HUDEP-2 (cell line): ENCODE data around the gene GNAT2.

ENCODE experiments used
- DNase-seq, 76 experiments: peaks; one replicate each; lab custom pipeline; 2025; ENCODE audit not compliant: unreplicated experiment in 76 of 76; lab: John Stamatoyannopoulos, UW

The GNAT2 gene

DNA sequence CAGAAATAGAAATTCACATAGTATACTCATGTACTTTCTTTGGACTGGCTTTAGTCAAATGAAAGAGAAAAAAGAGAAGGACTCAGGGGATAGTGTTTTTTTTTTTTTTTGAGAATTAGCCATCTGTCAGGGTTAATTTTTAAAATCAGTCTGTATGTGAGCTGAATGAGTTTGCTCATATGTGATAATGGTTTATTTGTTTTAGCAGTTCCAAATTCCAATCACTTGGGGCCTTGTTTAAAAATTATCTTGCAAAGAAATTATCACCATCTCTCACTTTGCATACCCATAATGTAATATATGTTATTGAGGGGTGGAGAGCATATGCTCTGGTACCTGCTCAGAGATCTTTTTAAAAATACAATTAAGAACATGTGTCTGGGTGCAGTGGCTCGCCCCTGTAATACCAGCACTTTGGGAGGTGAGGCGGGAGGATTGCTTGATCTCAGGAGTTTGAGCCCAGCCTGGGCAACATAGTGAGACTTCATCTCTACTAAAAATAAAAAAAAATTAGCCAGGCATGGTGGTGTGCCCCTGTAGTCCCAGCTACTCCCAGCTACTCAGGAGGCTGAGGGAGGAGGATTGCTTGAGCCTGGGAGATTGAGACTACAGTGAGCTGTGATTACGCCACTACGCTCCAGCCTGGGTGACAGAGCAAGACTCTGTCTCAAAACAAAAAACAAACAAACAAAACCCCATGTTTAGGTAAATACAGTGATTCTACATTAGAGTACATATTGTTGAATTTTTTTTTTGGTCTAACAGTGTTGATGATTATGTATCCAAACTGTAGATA, 51.3 kb downstream of the GNAT2 start:
- no peak for DNase-seq

DNA sequence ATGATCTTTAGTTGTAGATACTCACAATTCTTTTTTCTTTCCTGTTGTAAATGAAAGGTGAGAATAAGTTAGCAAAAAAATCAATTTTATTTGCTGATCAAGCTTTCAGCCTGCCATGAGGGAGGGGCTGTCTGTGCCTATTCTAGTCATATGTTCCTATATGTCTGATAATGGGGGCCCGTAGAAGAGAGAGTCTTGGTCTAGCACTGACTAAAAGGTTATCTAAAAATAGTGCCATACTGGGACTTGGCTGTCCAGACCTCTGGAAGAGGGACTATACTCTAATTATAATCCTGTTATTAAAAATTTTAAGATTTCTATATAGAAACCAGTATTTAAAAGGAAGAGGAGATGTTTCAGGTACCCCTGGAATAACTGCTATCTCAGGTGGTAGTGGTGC, 52.4 kb downstream of the GNAT2 start:
- DNase-seq, result no peak

DNA sequence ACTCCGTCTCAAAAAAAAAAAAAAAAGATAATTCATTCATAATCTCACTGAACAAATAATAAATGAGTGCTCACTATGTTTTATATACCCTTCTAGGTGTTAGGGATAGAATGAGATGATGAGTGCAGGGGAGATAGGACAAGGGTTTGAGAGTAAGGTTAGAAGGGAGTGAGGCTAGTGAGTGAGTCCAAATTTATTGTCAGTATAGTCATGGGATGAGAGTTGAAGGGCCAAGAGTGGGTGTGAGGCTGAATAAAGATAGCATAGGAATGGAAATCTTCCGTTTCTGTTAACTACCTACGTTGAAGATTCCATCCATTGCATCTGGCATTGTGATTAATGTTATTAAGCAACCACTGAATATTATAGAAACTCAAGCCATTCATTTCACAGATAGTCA, 54.2 kb downstream of the GNAT2 start:
- no peak for DNase-seq

DNA sequence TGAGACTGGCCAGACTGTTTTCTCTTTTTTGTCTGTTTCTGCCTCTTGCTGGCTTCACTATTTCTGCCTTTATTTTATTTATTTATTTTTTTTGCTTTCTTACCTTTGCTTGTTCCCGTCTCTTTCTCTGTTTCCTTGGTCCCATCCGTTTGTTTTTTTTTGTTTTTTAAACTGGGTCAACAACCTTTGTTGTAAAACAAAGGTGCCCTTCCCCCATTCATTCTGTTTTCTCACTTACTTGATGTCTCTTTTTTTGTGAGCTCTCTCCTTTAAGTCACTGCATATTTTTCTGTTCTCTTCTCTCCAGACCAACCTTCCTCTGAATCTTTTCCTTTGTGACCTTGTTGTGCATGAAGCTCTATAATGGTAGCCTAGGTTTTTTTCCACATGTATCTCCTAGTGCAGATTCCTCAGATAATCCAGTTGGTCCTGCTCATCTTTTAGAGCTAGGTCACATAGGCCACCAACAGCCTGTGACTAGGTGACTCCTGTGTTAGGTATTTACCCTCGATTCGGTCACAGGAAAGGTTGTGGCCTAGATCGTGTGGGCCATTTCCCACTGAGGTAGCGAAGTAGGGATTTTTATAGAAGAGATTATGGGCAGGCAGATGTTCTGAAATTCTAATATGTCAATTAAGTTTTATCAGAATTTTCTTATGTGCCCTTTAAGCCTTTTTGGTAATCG, 55.1 kb downstream of the GNAT2 start:
- DNase-seq, result no peak

DNA sequence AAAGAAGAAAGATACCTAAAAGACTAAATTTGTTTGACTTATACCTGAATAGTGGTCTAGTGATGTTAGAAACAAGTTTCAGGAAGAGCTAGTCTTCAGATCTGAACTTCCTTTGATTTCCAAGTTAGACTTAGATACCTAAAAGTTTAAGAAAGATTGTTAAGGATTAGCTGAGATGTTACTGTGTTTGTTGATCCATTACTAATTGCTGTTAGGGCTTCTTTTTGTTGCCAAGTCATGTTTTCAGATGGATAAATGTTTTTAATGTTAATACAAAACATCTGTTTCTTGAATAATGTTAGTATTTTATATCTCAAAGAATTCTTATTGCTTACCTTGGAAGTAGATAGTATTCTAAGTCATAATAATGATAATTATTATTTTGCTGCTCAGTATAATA, 59.4 kb downstream of the GNAT2 start:
- DNase-seq, result no peak

DNA sequence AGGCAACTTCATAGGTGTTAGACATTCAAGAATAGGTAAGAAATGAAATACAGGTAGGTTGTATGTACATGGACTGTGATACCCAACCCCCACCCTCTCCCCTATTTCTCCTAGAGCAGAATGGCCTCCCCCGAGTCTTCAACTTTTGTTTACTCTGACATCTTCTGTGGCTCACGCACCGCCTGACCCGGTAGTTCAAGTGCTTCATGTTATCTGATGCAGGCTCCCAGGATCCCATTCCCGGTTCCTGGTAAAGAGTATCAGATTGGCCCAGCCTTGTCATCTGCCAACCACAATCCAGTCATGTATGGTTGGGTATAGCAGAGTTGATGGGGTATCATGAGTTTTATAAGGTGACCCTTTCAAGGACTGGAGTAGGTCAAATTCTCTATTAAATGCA, 61.9 kb downstream of the GNAT2 start:
- DNase-seq, result no peak

DNA sequence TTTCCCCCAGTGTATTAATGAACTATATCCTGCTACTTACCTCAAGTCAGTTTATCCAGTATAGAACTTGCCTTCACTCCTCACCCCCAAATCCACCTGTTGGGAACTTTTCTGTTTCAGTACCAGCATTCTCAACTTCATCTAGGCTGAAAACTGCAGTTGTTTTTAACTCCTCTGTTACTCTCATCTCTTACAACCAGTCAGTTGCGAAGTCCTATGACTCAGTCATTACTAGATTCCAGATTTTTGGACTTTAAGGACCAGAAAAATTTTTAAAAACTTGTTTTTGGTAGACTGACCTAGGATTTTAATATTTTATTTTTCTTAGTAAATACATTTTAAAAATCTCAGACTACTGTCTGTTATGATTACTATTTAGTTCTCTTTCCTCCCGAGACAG, 62.9 kb downstream of the GNAT2 start:
- DNase-seq, result no peak
